Ovary (tissue), 9 donors: ENCODE results near the gene MFF. TPM values are rescaled to one million over a fixed set of nuclear protein-coding genes. Genes with fewer than 3 reads are reported as not detected.

Experiments
- DNase-seq, 5 donors: peaks; one replicate each; pipeline ENCODE4 v3.0.0-alpha.2; 2019 to 2020
- H3K27ac ChIP-seq, 2 donors: fragments of 200-600 bp; one replicate each; pipeline versions ENCODE4 v1.5.1 to v1.8.0; 2019 to 2022
- H3K27me3 ChIP-seq: fragments of 200-600 bp; one replicate; pipeline ENCODE4 v1.8.0; 2022
- H3K36me3 ChIP-seq: fragments of 200-600 bp; sonication (generic); one replicate; pipeline ENCODE4 v1.5.1; 2019
- H3K4me1 ChIP-seq: one replicate; pipeline ENCODE4 v1.8.1; 2013; ENCODE audit warnings: mild to moderate bottlenecking, moderate library complexity; ENCODE audit not compliant: insufficient read depth
- H3K4me3 ChIP-seq: fragments of 200-600 bp; sonication (generic); one replicate; pipeline ENCODE4 v1.5.1; 2017
- H3K9me3 ChIP-seq, 2 donors: fragments of 200-600 bp in 1 of 2; sonication (generic) in 1 of 2; one replicate each; pipeline versions ENCODE4 v1.5.1 to v1.8.1; 2013 to 2019; ENCODE audit warnings: mild to moderate bottlenecking in 1 of 2, moderate library complexity in 1 of 2
- CTCF ChIP-seq, 3 donors: fragments of 450-650 bp in 2 of 3; fragments of 200-600 bp in 1 of 3; IDR thresholded peaks; one replicate each; pipeline versions ENCODE4 v1.5.1 to v1.8.0; 2016 to 2022; ENCODE audit warnings: antibody characterized with exemption in 3 of 3, mild to moderate bottlenecking in 1 of 3
- EP300 ChIP-seq: sonication (generic); formaldehyde crosslinking; IDR thresholded peaks from one replicate; pipeline ENCODE4 v1.6.1; 2017; ENCODE audit warnings: antibody characterized with exemption
- POLR2A ChIP-seq: fragments of 450-650 bp; IDR thresholded peaks from one replicate; pipeline ENCODE4 v1.6.1; 2017; ENCODE audit warnings: antibody characterized with exemption, mild to moderate bottlenecking, moderate library complexity
- WGBS, 3 donors: extraction: QIAGEN DNeasy Blood & Tissue Kit in 1 of 3; methylation state at CpG; one replicate each; pipeline versions ENCODE4 v1.1.5 to v1.1.7; 2013 to 2017; 5-methylcytosine and 5-hydroxymethylcytosine counted together
- intact Hi-C, 4 donors: fragments of 100-400 bp; cut with DNase I; formaldehyde crosslinking; loops; one replicate each; pipeline versions ENCODE4 v1.11.0 to v1.15.1; 2022 to 2023
- polyA plus RNA-seq, 2 donors: library from polyadenylated mRNA; stranded (reverse); fragments of 200-250 nt in 1 of 2; fragments of 350-450 nt in 1 of 2; fragmentation: Illumina TruSeq in 1 of 2; extraction: RNeasy Lipid Tissue Mini Kit (QIAGEN cat#74804) in 1 of 2; gene quantifications; one replicate each; pipeline ENCODE4 v1.2.3, GENCODE V29; 2013 to 2014
- total RNA-seq, 7 donors: library from RNA; depleted of rRNA in 2 of 7; stranded (reverse); fragments of >200 nt in 2 of 7; fragmentation: NEBNext Ultra II Directional in 3 of 7; extraction: Animal tissue kit (Norgen Biotek cat#: 25700) in 3 of 7; gene quantifications; one replicate each; pipeline versions ENCODE4 v1.1.0 to v1.2.4, GENCODE V29; 2016 to 2023
- donor health status: DM: no; HTN: no; CAD: no; lungs with moderate emphysema.
- donor health status: DM: no; HTN: no; CAD: no.
- donor health status: Bipolar disorder and iron deficiency.
- donor health status: DM: yes; HTN: yes; CAD: no.
- donor health status: DM: no; HTN: no; CAD: no.
- donor health status: DM: yes; HTN: yes; CAD: no.

MFF gene
- total and polyA plus RNA-seq, 9 donors, result 57.1 to 101 (median 71.0) TPM

- intact Hi-C loops, result no loop called here
- 85 to 89% (median 89%) methylated on average over 5 of the region's 5 CpGs for WGBS, 3 donors
These were observed 2.4 kb upstream of the MFF start for GRCh38 chr2:227322530-227323205.

GRCh38 chr2:227323818-227324217 lies 1.2 kb upstream of the MFF start:
- Histone ChIP-seq H3K27ac (no peak overlapping the region), H3K4me3 (no peak overlapping the region)

More at GRCh38 chr2:227322530-227323205, 2.4 kb upstream of the MFF start:
- Histone ChIP-seq H3K27me3 (no peaks in the 10 kb centered on the region), H3K27ac (no peak overlapping the region), H3K9me3 (no peaks in the 10 kb centered on the region), H3K36me3 (no peaks in the 10 kb centered on the region), H3K4me3 (no peak overlapping the region), H3K4me1 (peaks cover 4% of the 10 kb centered on the region)
- no peak for DNase-seq
- TF ChIP-seq CTCF (IDR thresholded peaks at IDR 0.05), result no peak
- no peak for TF ChIP-seq EP300
- TF ChIP-seq POLR2A, result no peak

GRCh38 chr2:227324642-227324994 lies 433 bp upstream of the MFF start:
- peak overlapping the region; percentile 98 for H3K4me3 ChIP-seq
- peak in 4 of 5 donors; percentile 8 to 24 (median 22) for DNase-seq
- no peaks in the 10 kb centered on the region for H3K27me3 ChIP-seq
- intact Hi-C loops, result no loop called here
- no peak for TF ChIP-seq CTCF (IDR thresholded peaks at IDR 0.05)
- no peak for TF ChIP-seq POLR2A
- no peak for TF ChIP-seq EP300
- no peaks in the 10 kb centered on the region for H3K9me3 ChIP-seq
- H3K27ac ChIP-seq, result peak overlapping the region in 1 of 2 donors; percentile 86
- peaks cover 4% of the 10 kb centered on the region for H3K4me1 ChIP-seq
- no peaks in the 10 kb centered on the region for H3K36me3 ChIP-seq
- 3 to 9% (median 5%) methylated on average over 6 of the region's 6 CpGs for WGBS, 3 donors

More at GRCh38 chr2:227323818-227324217, 1.2 kb upstream of the MFF start:
- DNase-seq, result no peak
- Histone ChIP-seq H3K36me3 (no peaks in the 10 kb centered on the region), H3K4me1 (peaks cover 4% of the 10 kb centered on the region), H3K9me3 (no peaks in the 10 kb centered on the region), H3K27me3 (no peaks in the 10 kb centered on the region)
- 98% methylated on average over 4 of the region's 4 CpGs for WGBS, 3 donors
- TF ChIP-seq CTCF (IDR thresholded peaks at IDR 0.05) (no peak), EP300 (no peak), POLR2A (no peak)
- intact Hi-C loops, result no loop called here

GRCh38 chr2:227325839-227326195 lies 766 bp downstream of the MFF start:
- Histone ChIP-seq H3K4me1 (peaks cover 4% of the 10 kb centered on the region), H3K27me3 (no peaks in the 10 kb centered on the region), H3K4me3 (peak overlapping the region; percentile 98), H3K27ac (peak overlapping the region in 1 of 2 donors; percentile 86), H3K36me3 (no peaks in the 10 kb centered on the region), H3K9me3 (no peaks in the 10 kb centered on the region)
- intact Hi-C loops, result no loop called here
- WGBS, 3 donors, result 0 to 1% (median 0%) methylated on average over 13 of the region's 13 CpGs
- peak in 4 of 5 donors; percentile 19 to 50 (median 32) for DNase-seq
- TF ChIP-seq CTCF (IDR thresholded peaks at IDR 0.05) (no peak), EP300 (no peak)
